Vagina (tissue), 2 donors: ENCODE data around the gene FXYD3.

Experiments
- CTCF ChIP-seq, 3 experiments: fragments of 450-650 bp in 2 of 3; fragments of 200-600 bp in 1 of 3; sonication (generic) in 1 of 3; IDR thresholded peaks; one replicate each; pipeline ENCODE4 v1.5.1; 2017 to 2019; ENCODE audit warnings: antibody characterized with exemption in 3 of 3, mild to moderate bottlenecking in 2 of 3, moderate library complexity in 2 of 3
- POLR2A ChIP-seq, 2 donors: fragments of 450-650 bp; IDR thresholded peaks; one replicate each; pipeline ENCODE4 v1.6.1; 2017; ENCODE audit warnings: antibody characterized with exemption in 2 of 2, mild to moderate bottlenecking in 2 of 2, moderate library complexity in 2 of 2

- TF ChIP-seq CTCF (IDR thresholded peaks at IDR 0.05) = no peak
- TF ChIP-seq POLR2A (IDR thresholded peaks at IDR 0.05) = no peak
Measured at GRCh38 chr19:35107545-35107944, 8.1 kb upstream of the FXYD3 start.
